Stimulated activated CD4-positive, alpha-beta T cell treated with anti-CD3 and anti-CD28 coated beads, Interleukin-2, amount 100 ng/mL, for 4 hours (primary cell): ENCODE measurements around the gene UPF3B.
"Not testable (repeated sequence)": the region's sequence is repeated elsewhere in the genome, so short reads cannot be mapped to it uniquely, and the experiment has no call there.

ENCODE experiments used
- DNase-seq: peaks from one replicate; pipeline ENCODE4 v3.0.0-alpha.2; 2020; ENCODE audit warnings: low read depth

UPF3B gene, protein sequence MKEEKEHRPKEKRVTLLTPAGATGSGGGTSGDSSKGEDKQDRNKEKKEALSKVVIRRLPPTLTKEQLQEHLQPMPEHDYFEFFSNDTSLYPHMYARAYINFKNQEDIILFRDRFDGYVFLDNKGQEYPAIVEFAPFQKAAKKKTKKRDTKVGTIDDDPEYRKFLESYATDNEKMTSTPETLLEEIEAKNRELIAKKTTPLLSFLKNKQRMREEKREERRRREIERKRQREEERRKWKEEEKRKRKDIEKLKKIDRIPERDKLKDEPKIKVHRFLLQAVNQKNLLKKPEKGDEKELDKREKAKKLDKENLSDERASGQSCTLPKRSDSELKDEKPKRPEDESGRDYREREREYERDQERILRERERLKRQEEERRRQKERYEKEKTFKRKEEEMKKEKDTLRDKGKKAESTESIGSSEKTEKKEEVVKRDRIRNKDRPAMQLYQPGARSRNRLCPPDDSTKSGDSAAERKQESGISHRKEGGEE

DNA sequence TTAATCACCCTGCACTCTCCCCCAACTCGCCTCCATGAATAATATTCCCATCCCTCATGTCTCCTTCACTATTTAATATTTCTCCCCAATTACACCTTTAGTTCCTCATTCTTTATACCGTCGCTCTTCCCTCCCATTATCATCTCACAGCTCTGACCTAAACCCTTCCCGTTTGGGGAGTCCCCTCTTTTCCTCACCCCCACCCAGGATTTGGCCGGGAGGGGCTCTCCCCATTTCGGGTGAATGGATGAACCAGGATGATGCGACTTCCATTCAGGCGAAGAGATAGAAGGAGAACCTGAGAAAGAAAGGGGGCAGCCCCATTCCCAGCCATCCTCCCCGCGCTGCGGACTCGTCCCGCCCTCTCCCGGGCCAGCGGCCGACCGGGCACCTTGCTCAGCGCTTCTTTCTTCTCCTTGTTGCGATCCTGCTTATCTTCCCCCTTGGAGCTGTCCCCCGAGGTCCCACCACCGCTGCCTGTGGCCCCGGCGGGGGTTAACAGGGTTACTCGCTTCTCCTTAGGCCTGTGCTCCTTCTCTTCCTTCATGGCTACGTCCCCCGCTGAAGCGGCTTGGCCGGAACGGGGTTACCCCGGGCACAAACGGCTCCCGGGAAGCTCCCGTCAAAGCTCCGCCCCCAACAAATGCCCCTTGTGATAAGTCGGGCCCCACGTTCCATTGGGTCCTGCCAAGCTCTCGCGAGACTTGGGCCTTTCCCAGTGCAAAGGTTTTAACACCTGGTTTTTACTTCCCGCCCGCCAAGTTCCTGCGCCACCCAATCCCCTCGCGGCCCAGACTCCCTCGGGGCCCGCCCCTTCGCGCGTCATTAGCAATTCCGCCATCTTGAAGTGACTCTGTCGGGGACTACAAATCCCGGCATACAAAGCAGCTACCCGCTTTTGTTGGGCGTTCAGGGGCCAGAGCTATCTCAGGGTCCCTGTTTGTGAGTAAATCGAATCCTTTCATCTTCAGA is at the start of gene UPF3B:
TSS of gene UPF3B (minus strand) at position 582 of the 972 bp plus-strand sequence. CDS start at position 547, 35 bp downstream.
- peak; percentile 91 for DNase-seq

DNA sequence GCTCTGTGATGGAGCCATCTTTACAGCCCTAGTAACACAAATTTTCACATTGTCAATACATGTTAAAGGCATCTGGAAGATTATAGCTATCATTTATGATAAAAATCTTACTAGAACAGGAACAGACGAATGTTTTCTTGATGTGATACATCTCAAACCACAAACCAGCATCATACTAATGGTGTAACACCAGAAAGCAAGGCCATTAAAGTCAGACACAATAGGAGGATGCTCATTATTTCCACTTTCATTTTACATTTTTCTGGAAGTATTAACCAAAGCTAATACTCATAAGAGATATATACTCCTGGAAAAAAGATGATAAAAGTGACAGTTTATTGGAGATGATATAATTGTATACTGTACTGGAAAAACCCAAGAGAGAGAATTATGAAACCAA is 48.2 kb upstream of the UPF3B start:
- no peak for DNase-seq

DNA sequence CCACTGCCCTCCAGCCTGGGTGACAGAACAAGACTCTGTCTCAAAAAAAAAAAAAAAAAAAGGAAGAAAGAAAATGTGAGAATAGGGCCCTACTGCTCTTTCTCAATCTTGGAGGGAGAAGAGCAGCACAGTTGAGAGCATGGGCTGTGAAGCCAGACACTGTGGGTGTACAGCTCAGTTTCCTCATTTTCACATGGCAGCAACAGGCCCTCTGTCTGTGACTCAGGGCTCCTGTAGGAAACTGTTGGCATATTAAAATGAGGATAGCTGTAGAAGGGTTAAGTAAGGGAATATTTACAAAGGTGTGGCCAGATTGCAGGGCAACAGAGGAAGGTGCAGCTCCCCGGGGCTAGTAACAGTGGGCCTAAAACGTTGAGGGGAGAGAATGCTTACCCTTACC is 46.4 kb upstream of the UPF3B start:
- DNase-seq: no peak

GRCh38 chrX:119895843-119896326 is 43.1 kb upstream of the UPF3B start, which contains the start of gene AKAP14:
Gene AKAP14, plus strand, starts transcription at chrX:119895893. Its CDS starts 7,331 bp downstream, at chrX:119903224.
- DNase-seq: no peak

GRCh38 chrX:119891961-119892692 is 39.4 kb upstream of the UPF3B start:
- DNase-seq: not testable (repeated sequence)

DNA sequence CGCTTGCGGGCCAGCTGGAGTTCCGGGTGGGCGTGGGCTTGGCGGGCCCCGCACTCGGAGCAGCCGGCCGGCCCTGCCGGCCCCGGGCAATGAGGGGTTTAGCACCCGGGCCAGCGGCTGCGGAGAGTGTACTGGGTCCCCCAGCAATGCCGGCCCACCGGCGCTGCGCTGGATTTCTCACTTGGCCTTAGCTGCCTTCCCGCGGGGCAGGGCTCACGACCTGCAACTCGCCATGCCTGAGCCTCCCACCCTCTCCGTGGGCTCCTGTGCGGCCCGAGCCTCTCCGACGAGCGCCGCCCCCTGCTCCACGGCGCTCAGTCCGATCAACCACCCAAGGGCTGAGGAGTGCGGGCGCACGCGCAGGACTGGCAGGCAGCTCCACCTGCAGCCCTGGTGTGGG is 37.9 kb upstream of the UPF3B start:
- not testable (repeated sequence) for DNase-seq

GRCh38 chrX:119887721-119888425 is 35.1 kb upstream of the UPF3B start:
- DNase-seq: no peak

GRCh38 chrX:119885554-119886428 is 33.0 kb upstream of the UPF3B start:
- no peak for DNase-seq

GRCh38 chrX:119880552-119881437 is 28.0 kb upstream of the UPF3B start:
- no peak for DNase-seq

DNA sequence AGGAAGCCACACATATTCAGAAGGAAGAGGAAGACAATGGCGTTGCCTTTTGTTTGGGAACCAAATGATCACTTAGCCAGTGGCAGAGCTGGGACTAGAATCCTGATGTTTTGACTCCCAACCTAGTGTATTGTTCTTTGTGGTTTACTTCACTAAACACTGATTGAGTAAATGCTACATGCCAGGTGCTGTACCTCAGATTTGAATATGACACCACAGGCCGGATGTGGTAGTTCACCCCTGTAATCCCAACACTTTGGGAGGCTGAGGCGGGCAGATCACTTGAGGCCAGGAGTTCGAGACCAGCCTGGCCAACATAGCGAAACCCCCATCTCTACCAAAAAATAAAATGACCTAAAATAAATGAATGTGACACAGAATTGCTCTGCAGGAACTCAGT is 27.3 kb upstream of the UPF3B start:
- no peak for DNase-seq

- DNase-seq: no peak
These were observed 26.0 kb upstream of the UPF3B start for GRCh38 chrX:119878740-119879139.

DNA sequence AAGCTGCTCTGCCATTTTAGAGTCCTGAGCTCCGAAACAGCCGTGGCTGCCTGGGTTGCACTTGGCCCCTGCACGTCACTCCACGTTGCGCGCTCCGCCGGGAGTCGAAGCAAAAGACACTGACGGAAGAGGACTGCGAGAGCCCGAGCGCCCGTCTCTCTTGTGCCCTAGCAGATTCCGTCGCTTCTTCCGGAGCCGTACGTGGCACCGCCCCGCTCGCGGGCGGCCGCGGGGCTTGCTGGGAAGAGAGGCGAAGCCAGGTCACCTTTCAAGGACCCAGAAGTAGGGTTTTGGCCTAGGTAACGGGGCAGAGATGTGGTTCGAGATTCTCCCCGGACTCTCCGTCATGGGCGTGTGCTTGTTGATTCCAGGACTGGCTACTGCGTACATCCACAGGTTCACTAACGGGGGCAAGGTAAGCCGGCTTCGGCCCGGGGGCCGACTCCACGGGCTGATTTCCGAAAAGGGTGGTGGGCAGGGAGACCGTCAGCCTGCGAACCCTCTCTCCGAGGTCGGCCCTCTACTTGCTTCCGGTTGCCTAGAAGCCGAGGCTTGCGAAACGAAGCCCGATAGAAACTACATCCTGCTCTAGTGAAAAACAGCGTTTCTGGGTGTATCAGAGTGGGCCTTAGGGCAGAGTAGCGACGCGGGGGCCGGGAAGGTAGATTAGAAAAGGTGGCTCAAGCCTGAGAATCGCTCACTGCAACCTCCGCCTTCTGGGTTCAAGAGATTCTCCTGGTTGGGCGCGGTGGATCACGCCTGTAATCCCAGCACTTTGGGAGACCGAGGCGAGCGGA is 19.0 kb upstream of the UPF3B start, which contains the start of the genes NDUFA1 and RNF113A:
TSS of gene NDUFA1 (plus strand) at position 234 of the 797 bp plus-strand sequence. CDS start at position 314, 80 bp downstream.
TSS of gene RNF113A (minus strand) at position 135 of the 797 bp plus-strand sequence. CDS start at position 15, 120 bp downstream.
- peak; percentile 73 for DNase-seq

DNA sequence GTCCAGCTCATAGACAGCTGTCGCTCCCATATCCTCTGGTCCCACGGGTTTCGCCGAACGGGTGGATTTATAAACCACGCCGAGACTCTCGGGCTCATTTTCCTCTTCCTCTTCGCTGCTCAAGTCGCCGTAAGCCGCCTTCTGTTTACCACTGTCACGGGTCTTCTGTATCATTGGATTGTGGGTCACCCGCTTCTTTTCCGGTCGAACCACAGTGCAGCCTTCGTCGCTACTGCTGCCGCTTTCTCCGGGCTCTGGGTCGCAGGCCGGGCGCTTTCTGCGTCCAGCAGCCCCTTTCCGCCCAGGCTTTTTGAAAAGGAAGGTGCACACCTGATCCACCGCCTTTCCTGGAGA is 18.5 kb upstream of the UPF3B start:
- DNase-seq: no peak

DNA sequence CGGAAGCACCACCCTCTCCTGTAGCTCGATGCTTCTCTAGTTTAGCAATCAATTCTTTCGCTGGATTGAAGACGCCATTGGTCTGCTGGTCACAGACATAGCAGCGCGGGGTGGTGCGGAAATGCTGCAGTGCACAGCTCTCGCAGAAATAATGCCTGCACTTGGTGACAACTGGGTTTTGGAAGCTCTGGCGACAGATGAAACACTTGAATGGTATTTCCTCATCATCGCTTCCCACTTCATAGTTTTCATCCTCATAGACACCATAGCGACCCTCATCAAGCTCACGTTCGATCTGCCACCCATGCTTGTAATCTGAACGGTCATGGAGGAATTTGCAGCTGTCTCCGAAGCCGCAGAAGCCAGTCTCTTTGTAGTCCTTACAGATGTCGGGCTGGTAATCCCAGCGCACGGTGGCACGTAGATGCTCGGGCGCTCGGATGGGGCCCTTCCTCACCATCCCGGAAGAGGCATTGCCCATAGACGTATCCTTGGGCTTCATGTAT is 17.9 kb upstream of the UPF3B start:
- no peak for DNase-seq

DNA sequence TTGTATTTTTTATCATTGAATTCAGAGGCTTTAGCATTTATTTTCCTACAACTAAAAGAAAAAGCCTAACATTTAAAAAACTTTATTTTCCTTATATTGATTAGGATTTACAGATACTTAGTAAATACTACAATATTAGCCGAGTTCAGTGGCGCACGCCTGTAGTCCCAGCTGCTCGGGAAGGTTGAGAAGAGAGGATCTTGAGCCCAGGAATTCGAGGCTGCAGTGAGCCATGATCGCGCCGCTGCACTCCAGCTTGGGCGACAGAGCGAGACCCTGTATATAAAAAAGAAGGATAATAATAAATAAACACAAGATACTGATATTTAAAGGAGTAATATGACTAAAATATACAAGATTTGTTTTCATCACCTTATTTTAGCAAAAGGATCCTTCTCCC is 681 bp upstream of the UPF3B start:
- DNase-seq: no peak

GRCh38 chrX:119833905-119834304 is 18.9 kb downstream of the UPF3B start:
- no peak for DNase-seq

GRCh38 chrX:119828446-119828845 is 24.3 kb downstream of the UPF3B start:
- DNase-seq: no peak
